Activated naive CD8-positive, alpha-beta T cell (primary cell): Measurements from ENCODE around the gene TSHZ2.

Source experiments
- H3K27ac Mint-ChIP-seq: one replicate; pipeline ENCODE4 v1.8.0; 2021; ENCODE audit warnings: mixed read lengths
- H3K27me3 Mint-ChIP-seq: one replicate; pipeline ENCODE4 v1.8.0; 2021; ENCODE audit warnings: mixed read lengths
- H3K36me3 Mint-ChIP-seq: one replicate; pipeline ENCODE4 v1.8.0; 2021; ENCODE audit warnings: mixed read lengths
- H3K4me1 Mint-ChIP-seq: one replicate; pipeline ENCODE4 v1.8.0; 2021; ENCODE audit warnings: low read depth, mixed read lengths
- H3K4me3 Mint-ChIP-seq: one replicate; pipeline ENCODE4 v1.8.0; 2021; ENCODE audit warnings: mild to moderate bottlenecking, mixed read lengths
- H3K9me3 Mint-ChIP-seq: one replicate; pipeline ENCODE4 v1.8.0; 2021; ENCODE audit warnings: low read depth, mixed read lengths

Gene TSHZ2

GRCh38 chr20:53138454-53139262 lies 166.5 kb downstream of the TSHZ2 start:
- peaks cover 4% of the 10 kb centered on the region for H3K9me3 Mint-ChIP-seq
- H3K27ac Mint-ChIP-seq: no peak overlapping the region
- no peaks in the 10 kb centered on the region for H3K36me3 Mint-ChIP-seq
- H3K4me3 Mint-ChIP-seq: no peak overlapping the region
- peaks cover 3% of the 10 kb centered on the region for H3K4me1 Mint-ChIP-seq
- H3K27me3 Mint-ChIP-seq: peaks cover 6% of the 10 kb centered on the region

GRCh38 chr20:53141201-53142050 lies 169.3 kb downstream of the TSHZ2 start:
- no peak overlapping the region for H3K4me3 Mint-ChIP-seq
- H3K36me3 Mint-ChIP-seq: no peaks in the 10 kb centered on the region
- H3K27me3 Mint-ChIP-seq: peaks cover 6% of the 10 kb centered on the region
- H3K4me1 Mint-ChIP-seq: peaks cover 12% of the 10 kb centered on the region
- H3K27ac Mint-ChIP-seq: no peak overlapping the region
- peaks cover 4% of the 10 kb centered on the region for H3K9me3 Mint-ChIP-seq

- Mint-ChIP-seq H3K36me3 (no peaks in the 10 kb centered on the region), H3K4me1 (peaks cover 14% of the 10 kb centered on the region), H3K27me3 (peaks cover 5% of the 10 kb centered on the region), H3K27ac (no peak overlapping the region), H3K4me3 (no peak overlapping the region), H3K9me3 (peaks cover 4% of the 10 kb centered on the region)
These were observed 170.3 kb downstream of the TSHZ2 start for GRCh38 chr20:53142225-53143127.

GRCh38 chr20:53146201-53146891 lies 174.2 kb downstream of the TSHZ2 start:
- H3K27me3 Mint-ChIP-seq: no peaks in the 10 kb centered on the region
- H3K36me3 Mint-ChIP-seq: no peaks in the 10 kb centered on the region
- no peak overlapping the region for H3K4me3 Mint-ChIP-seq
- H3K9me3 Mint-ChIP-seq: peaks cover 4% of the 10 kb centered on the region
- peak overlapping the region; percentile 59 for H3K27ac Mint-ChIP-seq
- H3K4me1 Mint-ChIP-seq: peaks cover 23% of the 10 kb centered on the region

- peaks cover 20% of the 10 kb centered on the region for H3K4me1 Mint-ChIP-seq
- H3K36me3 Mint-ChIP-seq: no peaks in the 10 kb centered on the region
- H3K27ac Mint-ChIP-seq: no peak overlapping the region
- H3K27me3 Mint-ChIP-seq: no peaks in the 10 kb centered on the region
- H3K4me3 Mint-ChIP-seq: no peak overlapping the region
- H3K9me3 Mint-ChIP-seq: no peaks in the 10 kb centered on the region
These were observed 176.6 kb downstream of the TSHZ2 start for GRCh38 chr20:53148771-53149147.

- no peaks in the 10 kb centered on the region for H3K9me3 Mint-ChIP-seq
- peaks cover 21% of the 10 kb centered on the region for H3K4me1 Mint-ChIP-seq
- H3K36me3 Mint-ChIP-seq: no peaks in the 10 kb centered on the region
- no peaks in the 10 kb centered on the region for H3K27me3 Mint-ChIP-seq
- no peak overlapping the region for H3K27ac Mint-ChIP-seq
- H3K4me3 Mint-ChIP-seq: peak overlapping the region; percentile 9
These were observed 177.2 kb downstream of the TSHZ2 start for GRCh38 chr20:53149148-53149889.

GRCh38 chr20:53149890-53150205 lies 177.7 kb downstream of the TSHZ2 start:
- no peaks in the 10 kb centered on the region for H3K36me3 Mint-ChIP-seq
- H3K4me3 Mint-ChIP-seq: no peak overlapping the region
- no peaks in the 10 kb centered on the region for H3K27me3 Mint-ChIP-seq
- no peak overlapping the region for H3K27ac Mint-ChIP-seq
- H3K9me3 Mint-ChIP-seq: no peaks in the 10 kb centered on the region
- peaks cover 26% of the 10 kb centered on the region for H3K4me1 Mint-ChIP-seq

GRCh38 chr20:53150532-53150931 lies 178.4 kb downstream of the TSHZ2 start:
- Mint-ChIP-seq H3K27me3 (no peaks in the 10 kb centered on the region), H3K9me3 (no peaks in the 10 kb centered on the region), H3K27ac (no peak overlapping the region)

GRCh38 chr20:53152228-53152627 lies 180.1 kb downstream of the TSHZ2 start:
- no peak overlapping the region for H3K4me3 Mint-ChIP-seq
- peaks cover 15% of the 10 kb centered on the region for H3K4me1 Mint-ChIP-seq
- no peaks in the 10 kb centered on the region for H3K36me3 Mint-ChIP-seq
- H3K27me3 Mint-ChIP-seq: no peaks in the 10 kb centered on the region
- no peaks in the 10 kb centered on the region for H3K9me3 Mint-ChIP-seq
- no peak overlapping the region for H3K27ac Mint-ChIP-seq

More at GRCh38 chr20:53150532-53150931, 178.4 kb downstream of the TSHZ2 start:
- H3K36me3 Mint-ChIP-seq: no peaks in the 10 kb centered on the region
- H3K4me3 Mint-ChIP-seq: no peak overlapping the region
- H3K4me1 Mint-ChIP-seq: peaks cover 26% of the 10 kb centered on the region

- Mint-ChIP-seq H3K4me3 (no peak overlapping the region), H3K36me3 (no peaks in the 10 kb centered on the region), H3K27me3 (no peaks in the 10 kb centered on the region), H3K9me3 (no peaks in the 10 kb centered on the region), H3K4me1 (peaks cover 11% of the 10 kb centered on the region), H3K27ac (no peak overlapping the region)
These were observed 182.4 kb downstream of the TSHZ2 start for GRCh38 chr20:53154540-53154939.

- Mint-ChIP-seq H3K27me3 (peaks cover 1% of the 10 kb centered on the region), H3K4me1 (peaks cover 13% of the 10 kb centered on the region), H3K9me3 (no peaks in the 10 kb centered on the region), H3K36me3 (no peaks in the 10 kb centered on the region), H3K27ac (no peak overlapping the region), H3K4me3 (no peak overlapping the region)
These were observed 185.6 kb downstream of the TSHZ2 start for GRCh38 chr20:53157443-53158408.

GRCh38 chr20:53159160-53159559 lies 187.0 kb downstream of the TSHZ2 start:
- H3K27ac Mint-ChIP-seq: no peak overlapping the region
- H3K4me1 Mint-ChIP-seq: peaks cover 13% of the 10 kb centered on the region
- H3K9me3 Mint-ChIP-seq: no peaks in the 10 kb centered on the region
- H3K27me3 Mint-ChIP-seq: peaks cover 1% of the 10 kb centered on the region
- H3K36me3 Mint-ChIP-seq: no peaks in the 10 kb centered on the region
- no peak overlapping the region for H3K4me3 Mint-ChIP-seq

GRCh38 chr20:53161073-53161472 lies 188.9 kb downstream of the TSHZ2 start:
- peaks cover 1% of the 10 kb centered on the region for H3K27me3 Mint-ChIP-seq
- no peak overlapping the region for H3K27ac Mint-ChIP-seq
- peaks cover 7% of the 10 kb centered on the region for H3K4me1 Mint-ChIP-seq
- H3K9me3 Mint-ChIP-seq: no peaks in the 10 kb centered on the region
- no peak overlapping the region for H3K4me3 Mint-ChIP-seq
- H3K36me3 Mint-ChIP-seq: peaks cover 1% of the 10 kb centered on the region
